Stimulated activated CD4-positive, alpha-beta T cell treated with anti-CD3 and anti-CD28 coated beads, Interleukin-15, amount 100 ng/mL, for 48 hours (primary cell): Measurements from ENCODE around the gene TBR1.
A peak's percentile ranks its signal among the peaks of the same experiment; 100 is the strongest.

ENCODE experiments used
- DNase-seq, 2 donors: peaks; one replicate each; pipeline ENCODE4 v3.0.0-alpha.2; 2020; ENCODE audit warnings: low read depth in 2 of 2

TBR1 gene

DNA sequence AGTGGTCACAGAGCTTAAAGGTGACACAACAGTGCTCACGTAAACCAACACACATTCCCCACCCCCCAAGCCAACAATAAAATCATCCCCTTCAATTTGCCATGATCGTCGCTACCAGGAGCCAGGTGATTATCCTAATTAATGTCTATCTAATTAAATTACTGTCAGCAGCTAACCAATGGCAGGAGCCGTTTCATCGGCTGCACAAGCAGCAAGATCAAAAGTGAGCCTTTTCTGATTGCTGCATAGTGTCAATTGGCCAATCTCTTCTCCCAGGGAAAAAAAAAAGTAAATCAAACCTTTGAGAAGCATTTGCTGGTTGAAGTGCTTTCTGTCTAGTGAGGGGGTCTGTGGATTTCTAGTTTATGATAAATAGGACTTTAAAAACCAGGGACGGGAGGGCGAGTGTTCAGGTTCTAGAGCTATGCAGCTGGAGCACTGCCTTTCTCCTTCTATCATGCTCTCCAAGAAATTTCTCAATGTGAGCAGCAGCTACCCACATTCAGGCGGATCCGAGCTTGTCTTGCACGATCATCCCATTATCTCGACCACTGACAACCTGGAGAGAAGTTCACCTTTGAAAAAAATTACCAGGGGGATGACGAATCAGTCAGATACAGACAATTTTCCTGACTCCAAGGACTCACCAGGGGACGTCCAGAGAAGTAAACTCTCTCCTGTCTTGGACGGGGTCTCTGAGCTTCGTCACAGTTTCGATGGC is at the start of gene TBR1:
TBR1 (plus strand) TSS at position 311 of the 721 bp plus-strand sequence; CDS start at position 425, 114 bp downstream.
- no peak for DNase-seq

DNA sequence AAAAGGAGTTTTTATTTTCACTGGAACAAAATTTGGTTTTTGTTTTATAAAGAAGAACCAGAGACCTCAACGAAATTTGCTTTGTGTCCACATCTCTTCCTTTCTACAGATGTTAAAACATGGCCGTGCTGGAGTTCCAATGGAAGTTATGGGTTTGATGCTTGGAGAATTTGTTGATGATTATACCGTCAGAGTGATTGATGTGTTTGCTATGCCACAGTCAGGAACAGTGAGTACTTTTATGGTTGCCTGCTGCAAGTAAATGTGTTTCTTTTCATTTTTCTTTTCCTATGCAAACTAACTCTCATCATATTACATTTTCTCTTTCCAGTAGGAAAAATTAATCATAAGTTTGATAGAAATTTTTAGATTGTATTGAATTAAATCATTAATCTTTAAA is 48.4 kb upstream of the TBR1 start:
- DNase-seq: no peak

DNA sequence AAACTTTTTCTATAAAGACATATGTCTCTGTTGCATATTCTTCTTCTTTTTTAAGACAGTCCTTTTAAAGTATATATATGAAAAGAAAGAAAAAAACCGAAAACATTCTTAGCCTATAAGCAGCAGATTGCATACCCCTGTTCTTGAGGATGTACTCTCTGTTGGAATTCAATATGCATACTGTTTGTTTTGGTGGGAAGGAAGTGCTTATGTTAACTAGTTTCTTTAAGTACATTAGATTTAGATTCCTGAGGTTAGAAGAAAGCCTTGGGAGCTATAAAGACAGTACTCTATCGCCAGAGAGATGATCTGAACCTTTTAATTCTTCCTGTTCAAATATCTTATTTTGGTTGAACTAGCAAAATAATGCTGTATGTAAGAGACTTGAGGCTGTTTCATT is 46.8 kb upstream of the TBR1 start:
- DNase-seq: no peak

DNA sequence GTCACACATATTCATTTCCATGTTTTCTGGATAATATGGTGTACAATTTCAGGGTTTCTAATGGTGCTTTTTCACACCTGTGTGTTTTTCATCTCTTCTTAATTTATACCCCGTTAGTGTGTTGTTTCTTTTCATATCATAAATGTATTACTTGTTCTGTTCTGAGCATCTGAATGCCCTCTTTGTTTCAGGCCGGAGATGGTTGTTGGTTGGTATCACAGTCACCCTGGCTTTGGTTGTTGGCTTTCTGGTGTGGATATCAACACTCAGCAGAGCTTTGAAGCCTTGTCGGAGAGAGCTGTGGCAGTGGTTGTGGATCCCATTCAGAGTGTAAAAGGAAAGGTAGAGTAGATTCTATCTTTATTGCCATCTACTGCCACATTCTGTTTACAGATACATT is 45.1 kb upstream of the TBR1 start:
- DNase-seq: no peak

DNA sequence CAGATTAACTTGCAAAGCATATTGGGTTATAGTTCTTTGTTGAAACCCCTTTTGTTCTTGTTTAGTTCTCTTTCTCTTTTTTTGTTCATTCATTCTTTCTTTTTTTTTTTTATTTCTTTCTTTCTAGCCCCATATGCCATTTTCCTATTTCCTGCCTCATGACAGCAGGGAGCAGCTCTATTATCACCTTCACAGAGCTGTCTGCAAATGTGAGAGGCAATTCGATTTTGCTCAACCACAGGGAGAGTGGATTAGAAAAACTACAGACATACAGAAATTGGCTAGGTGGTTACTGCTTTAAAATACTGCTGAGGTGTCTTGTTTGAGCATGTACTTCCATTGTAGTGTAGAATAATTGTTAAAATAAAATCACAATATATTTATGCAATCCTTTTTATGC is 44.2 kb upstream of the TBR1 start:
- no peak for DNase-seq

DNA sequence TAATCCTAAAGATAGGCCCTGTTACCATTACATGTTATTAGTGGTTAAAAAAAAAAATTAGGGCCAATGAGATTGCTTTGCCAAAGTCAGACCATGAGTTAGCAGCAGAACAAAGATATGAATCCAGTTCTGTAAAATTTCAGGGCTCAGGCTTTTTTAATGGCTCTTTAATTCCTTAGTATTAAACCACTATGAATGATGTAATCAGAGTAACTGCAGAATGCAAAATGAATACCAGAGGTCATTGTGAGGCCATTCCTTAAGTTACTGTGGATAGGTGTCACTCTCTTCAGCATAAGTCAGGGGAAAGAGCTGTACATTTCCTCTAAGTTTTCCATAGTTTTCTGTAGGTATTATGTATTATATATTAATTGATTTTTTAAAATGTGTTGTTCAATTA is 42.2 kb upstream of the TBR1 start:
- DNase-seq: no peak

DNA sequence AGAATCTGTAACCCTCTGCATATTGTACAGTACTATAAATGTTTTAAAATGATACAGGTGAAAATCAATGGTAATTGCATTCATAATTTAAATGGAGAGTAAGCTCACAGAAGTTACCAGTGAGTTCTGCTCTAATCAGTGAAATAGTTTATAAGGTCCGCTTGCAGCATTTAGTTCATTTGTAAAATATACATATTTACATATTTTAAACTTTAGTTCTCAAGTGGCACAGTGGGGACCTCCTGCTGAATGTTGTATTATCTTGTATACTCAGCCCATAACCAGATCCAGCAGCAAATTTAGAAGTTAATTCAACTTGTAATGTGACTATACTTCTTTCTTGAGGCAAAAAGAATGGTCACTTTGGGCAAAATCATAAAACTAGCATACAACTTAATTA is 41.7 kb upstream of the TBR1 start:
- no peak for DNase-seq

DNA sequence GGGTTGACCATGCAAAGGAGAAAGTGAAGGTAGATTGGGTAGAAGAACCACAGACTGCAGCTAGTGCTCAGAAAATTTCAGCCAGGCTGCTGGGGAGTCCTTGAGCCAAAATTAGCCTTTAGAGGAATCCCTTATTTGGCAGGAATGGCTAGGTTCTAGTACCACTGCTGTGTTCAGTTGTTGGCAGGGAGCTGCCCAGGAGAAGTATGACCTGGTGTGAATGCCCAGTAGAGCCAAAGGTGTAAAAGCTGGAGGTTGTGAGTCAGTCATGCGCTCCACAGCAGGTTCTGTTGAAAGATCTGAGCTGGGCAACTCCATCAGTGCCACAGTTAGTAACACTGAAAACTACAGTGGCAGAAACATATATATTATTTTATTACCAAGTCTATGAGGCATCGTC is 36.4 kb upstream of the TBR1 start:
- DNase-seq: no peak

DNA sequence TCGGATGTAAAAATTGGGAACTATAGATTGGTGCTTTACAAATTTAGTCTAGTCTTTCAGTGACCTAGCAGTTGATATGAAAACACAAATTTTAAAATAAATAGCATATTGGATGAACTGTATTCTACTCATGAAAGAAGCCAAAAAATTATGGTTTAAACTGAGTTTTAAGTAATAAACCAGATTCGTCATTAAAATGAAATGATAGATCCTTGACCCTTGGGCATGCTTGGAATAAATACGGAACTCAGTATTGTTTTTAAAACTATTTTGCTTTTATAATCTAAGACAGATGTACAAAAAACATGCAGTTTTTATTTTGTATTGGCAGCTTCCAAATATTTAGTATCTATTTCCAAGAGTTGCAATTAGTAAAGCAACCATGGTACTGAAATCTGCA is 34.6 kb upstream of the TBR1 start:
- no peak for DNase-seq

DNA sequence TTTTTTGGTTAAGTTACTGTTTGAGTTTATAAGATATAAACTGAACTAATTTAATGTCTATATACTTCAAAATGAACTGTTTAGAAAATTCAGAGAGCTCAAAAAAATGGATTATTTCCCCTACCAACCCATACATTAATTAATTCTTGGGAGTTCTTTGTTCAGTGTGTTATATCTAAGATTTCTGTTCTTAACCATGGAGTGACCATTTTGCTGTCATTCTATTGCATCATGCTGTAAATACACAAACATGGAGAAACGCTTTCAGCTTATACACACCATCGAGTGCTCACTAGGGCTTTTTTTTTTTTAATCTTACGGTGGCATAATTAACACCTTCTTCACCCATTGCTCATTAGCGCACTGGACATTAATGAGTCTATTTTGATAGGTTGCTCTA is 33.4 kb upstream of the TBR1 start:
- DNase-seq: no peak

DNA sequence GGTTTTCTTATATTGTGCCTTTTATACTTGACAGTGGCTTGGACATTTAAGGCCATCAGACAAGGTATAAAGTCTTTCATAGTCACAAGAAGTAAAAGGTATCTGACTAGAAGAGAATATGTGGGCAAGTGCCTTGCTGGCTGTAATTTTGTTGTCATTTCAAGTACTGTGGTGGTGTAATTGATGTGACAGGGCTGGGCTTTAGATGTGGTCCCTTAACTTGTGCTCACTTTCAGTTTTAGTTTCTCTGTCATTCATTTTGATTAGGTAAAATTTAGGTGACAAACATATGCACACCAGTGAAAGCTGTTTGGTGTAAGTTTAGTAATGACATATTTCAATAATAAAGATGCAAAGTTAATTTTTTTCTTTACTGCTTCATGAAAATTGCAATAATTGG is 31.2 kb upstream of the TBR1 start:
- peak in 1 of 2 donors; percentile 1 for DNase-seq

DNA sequence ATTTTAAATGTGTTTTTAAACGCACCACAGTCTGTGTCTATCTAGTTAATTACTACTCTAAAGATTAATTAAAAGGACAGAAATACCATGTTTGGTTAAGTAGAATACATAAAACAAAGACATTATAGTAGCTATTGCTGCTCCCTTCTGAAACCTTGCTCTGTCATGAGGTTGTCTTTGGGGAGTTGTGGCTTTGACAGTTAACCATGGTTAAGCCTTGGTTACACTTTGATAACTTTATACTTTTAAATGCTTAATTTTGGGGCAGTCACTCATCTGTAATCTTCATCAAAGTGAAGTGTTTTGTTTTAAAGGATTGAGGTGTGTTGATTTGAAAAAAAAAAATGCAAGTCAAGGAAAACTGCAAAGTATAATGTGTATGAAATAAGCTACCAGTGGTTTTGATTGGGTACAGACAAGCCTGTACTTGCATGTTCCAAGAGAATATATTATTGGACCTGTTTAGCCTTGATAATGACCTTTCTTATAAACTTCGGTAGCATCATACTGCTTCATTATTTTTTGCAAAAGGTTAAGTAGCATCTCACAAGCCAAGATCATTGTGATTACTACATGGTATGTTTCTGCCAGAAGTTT is 29.8 kb upstream of the TBR1 start:
- no peak for DNase-seq

DNA sequence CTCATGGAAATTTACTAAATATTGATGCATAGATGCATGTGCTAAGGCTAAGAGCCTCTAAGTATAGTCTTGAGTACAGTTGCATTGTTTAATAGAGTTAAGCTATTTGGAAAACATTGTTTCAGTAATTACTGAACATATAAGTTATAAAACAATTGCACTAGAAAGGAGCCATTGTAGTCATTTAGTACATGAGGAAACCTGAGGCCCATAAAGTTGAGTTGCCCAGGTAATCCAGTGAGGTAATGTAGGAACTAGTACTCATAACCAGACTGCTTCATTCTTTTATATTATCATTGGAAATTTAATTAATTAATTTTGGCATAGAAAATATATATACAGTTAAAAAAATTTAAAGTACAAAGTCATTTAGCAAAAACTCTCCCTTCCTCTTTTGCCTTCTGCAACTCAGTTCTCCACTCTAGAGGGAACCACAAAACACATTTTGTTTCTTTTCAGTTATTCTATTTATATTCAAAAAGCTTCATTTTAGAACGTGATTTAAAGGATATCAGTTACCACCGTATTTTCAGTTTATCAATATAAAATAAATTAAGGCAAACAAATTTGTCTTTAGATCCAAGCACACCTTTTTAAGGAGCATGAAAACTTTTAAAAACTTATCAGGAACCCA is 27.8 kb upstream of the TBR1 start:
- DNase-seq: no peak

DNA sequence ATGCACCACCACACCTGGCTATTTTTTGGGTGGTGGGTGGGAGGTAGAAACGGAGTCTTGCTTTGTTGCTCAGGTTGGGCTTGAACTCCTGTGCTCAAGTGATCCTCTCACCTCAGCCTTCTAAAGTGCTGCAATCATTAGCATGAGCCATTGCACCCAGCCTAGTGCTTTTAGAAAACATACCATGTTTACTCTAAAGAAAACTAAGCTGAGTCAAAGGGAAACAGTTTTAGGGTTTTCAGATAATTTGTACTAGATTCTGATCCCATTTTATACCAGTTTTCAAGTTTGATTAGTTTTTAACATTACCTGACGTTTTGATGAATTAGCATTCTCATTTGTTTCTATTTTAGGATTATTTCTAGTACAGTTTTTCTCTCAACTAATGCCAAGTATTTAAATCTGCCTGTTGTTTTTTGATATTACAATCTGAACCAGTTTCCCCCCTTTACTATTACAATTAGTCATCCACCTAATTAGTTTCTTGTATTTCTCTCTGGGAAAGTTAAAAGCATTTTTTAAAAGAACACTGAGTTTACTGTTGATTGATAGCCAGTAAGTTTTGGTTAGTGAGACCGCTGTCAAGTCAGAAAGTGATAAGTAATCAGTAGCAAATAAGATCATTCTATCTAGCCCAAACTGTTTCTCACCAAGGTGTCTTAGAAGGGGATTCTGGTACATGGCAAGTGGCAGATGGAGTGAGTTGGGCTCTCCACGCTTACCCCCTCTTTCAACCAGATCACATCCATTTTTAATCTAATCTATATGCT is 24.2 kb upstream of the TBR1 start:
- DNase-seq: no peak

DNA sequence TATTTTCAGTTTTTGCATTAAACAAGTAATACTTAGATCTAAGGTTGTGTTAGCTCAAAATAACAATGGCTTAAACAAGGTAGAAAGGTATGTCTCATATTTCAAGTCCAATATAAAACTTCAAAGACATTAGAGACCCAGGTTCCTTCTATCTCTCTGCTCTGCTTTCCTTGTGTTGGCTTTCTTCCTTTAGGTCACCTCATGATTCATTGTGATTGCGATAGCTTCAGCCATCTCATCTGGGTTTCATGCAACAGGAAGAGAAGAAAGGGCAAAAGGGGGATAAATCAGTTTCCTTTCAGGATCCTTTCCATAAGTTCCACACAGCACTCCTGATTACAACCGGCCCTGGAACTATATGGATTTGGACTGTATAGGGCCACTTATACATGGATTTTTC is 16.0 kb upstream of the TBR1 start:
- DNase-seq: no peak

DNA sequence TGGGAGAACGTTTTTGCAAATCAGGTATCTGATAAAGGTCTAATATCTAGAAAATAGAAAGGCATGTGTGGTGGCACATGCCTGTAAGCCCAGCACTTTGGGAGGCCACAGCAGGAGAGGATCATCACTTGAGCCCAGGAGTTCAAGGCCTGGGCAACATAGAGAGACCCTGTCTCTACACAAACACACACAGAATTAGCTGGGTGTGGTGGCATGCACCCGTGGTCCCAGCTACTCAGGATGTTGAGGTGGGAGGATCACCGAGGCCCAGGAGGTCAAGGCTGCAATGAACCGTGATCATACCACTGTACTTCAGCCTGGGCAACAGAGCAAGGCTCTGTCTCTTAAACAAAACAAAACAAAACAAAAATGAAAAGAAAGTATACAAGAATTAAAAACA is 13.8 kb upstream of the TBR1 start:
- no peak for DNase-seq

DNA sequence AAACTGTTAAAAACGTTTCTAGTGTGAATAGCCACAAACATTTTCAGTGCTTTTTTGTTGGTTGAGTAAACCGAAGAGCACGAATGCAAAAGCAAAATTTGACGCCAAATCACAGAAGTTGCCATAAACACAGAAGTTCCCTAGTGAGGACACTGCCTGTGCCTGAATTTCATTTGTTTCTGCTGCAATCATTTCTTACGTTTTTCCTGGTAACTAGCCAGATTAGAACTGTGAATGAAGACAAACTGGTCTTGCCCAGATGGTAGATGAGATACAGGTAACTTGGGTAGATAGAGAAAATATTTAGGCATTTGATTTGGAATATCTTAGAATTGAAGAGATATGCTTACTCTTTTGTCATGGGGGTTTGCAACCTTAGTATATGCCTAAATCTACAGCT is 9.8 kb upstream of the TBR1 start:
- DNase-seq: no peak

DNA sequence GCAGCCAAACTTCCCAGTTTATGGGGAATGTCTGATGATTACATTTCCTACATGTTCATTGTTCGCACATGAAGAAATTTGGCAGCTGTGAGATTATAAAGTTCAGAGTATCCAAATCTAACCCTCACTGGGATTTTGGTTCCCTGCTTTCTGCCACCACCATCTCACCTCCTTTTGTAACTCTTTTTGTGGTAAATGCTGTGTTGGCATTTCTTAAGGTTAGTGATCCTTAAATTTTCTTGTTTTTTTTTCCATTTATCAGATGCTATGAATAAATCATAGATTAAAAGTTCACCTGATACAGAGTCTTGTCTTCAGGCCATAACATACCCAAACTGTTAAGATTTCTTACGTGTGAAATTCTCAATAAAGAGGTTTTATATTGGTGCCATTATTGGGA is 8.5 kb upstream of the TBR1 start:
- no peak for DNase-seq

DNA sequence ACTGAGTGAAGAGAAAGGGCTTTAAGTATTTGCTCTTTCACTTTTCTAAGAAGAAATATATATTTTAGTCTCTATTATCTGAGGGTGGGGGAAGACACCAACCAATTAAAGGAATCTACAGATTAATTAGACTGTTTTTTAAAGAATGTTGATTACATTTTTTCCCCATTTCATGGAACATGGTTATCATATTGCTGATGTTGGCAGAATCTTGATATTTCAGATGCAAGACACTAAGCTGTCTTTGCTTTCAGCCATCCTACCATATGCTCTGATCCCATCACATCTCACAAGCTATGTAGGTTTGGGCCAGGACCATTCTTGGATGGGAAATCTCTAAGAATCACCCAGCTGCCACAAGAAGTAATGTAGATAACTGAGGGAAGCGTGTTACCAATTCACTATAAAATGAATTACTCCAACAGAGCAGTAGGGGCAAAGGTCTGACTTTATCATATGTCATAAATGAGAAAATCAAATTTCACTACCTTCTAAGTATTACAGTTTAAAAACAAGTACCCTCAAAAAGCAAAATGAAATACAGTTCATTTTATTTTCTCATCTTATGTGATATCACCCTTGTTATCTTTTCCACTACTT is 6.7 kb upstream of the TBR1 start:
- DNase-seq: no peak

DNA sequence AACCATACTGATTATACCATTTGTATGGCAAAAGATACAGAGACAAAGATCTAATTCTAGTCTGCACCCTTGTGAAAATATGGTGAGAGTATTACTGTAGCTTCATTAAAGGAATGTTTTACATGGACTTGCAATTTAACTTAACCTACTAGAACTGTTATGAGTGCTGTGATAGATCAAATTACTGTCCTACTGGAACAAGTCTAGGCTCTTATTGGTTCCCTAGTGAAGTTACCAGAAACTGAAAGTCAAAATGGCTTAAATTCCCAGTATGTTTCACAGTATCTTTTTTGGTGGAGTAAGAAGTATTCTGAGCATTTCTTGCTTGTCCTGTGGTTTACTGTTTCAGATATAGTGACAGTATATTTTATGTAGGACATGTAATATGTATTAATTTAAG is 3.8 kb upstream of the TBR1 start:
- no peak for DNase-seq

DNA sequence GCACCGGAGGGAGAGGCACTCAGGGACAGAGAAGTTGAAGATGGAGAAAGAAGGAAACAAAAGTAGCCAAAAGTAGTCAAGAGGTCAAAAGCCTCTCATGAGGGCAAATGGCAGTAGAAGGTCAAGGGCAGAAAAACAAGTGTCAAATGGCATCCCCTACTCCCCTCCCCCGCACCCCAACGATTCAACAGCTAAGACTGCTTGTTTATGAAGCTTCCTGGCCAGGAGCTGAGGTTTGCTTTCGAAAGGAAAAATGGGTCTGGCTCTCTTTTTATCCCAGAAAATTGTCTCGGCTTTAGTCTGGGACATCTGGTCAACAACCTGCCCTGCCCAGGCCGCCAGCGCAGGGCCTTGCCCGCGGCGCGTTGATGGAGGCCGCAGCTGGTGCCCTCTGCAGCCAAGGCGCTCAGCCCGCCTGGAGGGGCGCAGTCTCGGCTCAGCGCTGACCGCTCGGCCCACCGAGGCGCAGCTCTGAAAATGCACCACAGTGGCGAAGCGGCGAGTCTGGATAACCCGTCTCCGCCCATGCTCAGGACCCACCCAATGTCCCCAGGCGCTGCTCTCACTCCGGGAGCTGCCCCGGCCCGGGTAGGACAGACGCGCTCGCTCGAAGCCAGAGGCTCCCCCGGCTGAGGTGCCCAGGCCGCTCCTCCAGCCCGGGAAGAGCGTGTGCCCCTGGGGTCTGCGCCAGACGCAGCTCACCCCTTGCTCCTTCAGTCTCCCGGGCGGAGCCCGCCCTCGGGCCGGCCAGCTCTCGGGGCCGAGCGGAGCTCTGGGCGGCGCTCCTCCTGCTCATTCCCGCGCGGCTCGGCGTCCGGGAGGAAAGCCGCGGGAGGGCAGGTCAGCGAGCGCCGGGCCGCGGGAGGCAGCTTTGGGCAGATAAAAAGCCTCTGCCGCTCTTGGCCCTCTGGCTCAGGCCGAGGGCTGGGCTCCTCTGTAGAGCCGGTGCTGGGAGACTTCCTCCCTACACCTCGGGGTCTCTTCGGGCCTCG is 1.8 kb upstream of the TBR1 start:
- no peak for DNase-seq
